Spleen (tissue), 10 donors: ENCODE results near the gene CBLN3. TPM values are rescaled to one million over a fixed set of nuclear protein-coding genes. Genes with fewer than 3 reads are reported as not detected.

Experiments
- polyA plus RNA-seq, 3 donors: library from polyadenylated mRNA; stranded (reverse); fragments of 200-250 nt; gene quantifications; one replicate each; pipeline ENCODE4 v1.2.1, GENCODE V29; 2013
- total RNA-seq, 7 donors: library from RNA; depleted of rRNA in 3 of 7; stranded (reverse); fragments of >200 nt in 3 of 7; fragmentation: NEBNext Ultra II Directional in 4 of 7; extraction: Animal tissue kit (Norgen Biotek cat#: 25700) in 4 of 7; gene quantifications; one replicate each; pipeline versions ENCODE4 v1.1.0 to v1.2.1, GENCODE V29; 2016 to 2021
- donor health status: healthy with polysubstance abuse.
- donor health status: DM: no; HTN: no; CAD: no; lungs with moderate emphysema.
- donor health status: DM: no; HTN: no; CAD: no.
- donor health status: Bipolar disorder and iron deficiency.
- donor health status: healthy.
- donor health status: DM: no; HTN: no; CAD: no.
- donor health status: DM: yes; HTN: yes; CAD: no.

The CBLN3 gene
- total and polyA plus RNA-seq, 10 donors: 4.3 to 21.7 (median 10.2) TPM

Other genes with a start within 250 kb of the CBLN3 start
- 10 to 100 TPM; 20.0 to 49.7 (median 29.9) TPM for gene IPO4, start 240.9 kb downstream of the CBLN3 start, total RNA-seq
- gene IPO4, start 240.9 kb downstream of the CBLN3 start, polyA plus RNA-seq: 10 to 100 TPM; 10.0 to 14.7 (median 10.4) TPM
- gene TM9SF1, start 234.2 kb downstream of the CBLN3 start, total RNA-seq: 10 to 100 TPM; 30.4 to 53.6 (median 37.3) TPM
- 10 to 100 TPM in 1 of 3 donors, 1 to 10 TPM in 2; 4.7 to 12.7 (median 7.9) TPM for gene TM9SF1, start 234.2 kb downstream of the CBLN3 start, polyA plus RNA-seq
- gene TSSK4, start 224.0 kb downstream of the CBLN3 start, total RNA-seq: 1 to 10 TPM in 1 of 7 donors, under 1 TPM in 4, not detected in 2; 0.44 to 1.4 (median 0.61) TPM
- gene TSSK4, start 224.0 kb downstream of the CBLN3 start, polyA plus RNA-seq: not detected
- gene CHMP4A, start 216.2 kb downstream of the CBLN3 start, total RNA-seq: 10 to 100 TPM; 53.3 to 71.7 (median 61.9) TPM
- gene CHMP4A, start 216.2 kb downstream of the CBLN3 start, polyA plus RNA-seq: 100 to 1,000 TPM; 106 to 149 (median 132) TPM
- 10 to 100 TPM; 11.0 to 25.5 (median 17.6) TPM for gene MDP1, start 213.6 kb downstream of the CBLN3 start, total RNA-seq
- 10 to 100 TPM; 30.2 to 39.6 (median 33.6) TPM for gene MDP1, start 213.6 kb downstream of the CBLN3 start, polyA plus RNA-seq
- 100 to 1,000 TPM in 6 of 7 donors, 10 to 100 TPM in 1; 98.6 to 137 (median 122) TPM for gene NEDD8, start 197.3 kb downstream of the CBLN3 start, total RNA-seq
- gene NEDD8, start 197.3 kb downstream of the CBLN3 start, polyA plus RNA-seq: 100 to 1,000 TPM; 164 to 237 (median 228) TPM
- gene GMPR2, start 196.7 kb downstream of the CBLN3 start, total RNA-seq: 10 to 100 TPM; 57.0 to 85.6 (median 82.6) TPM
- gene GMPR2, start 196.7 kb downstream of the CBLN3 start, polyA plus RNA-seq: 10 to 100 TPM; 42.2 to 57.9 (median 50.3) TPM
- gene TINF2, start 187.0 kb downstream of the CBLN3 start, total RNA-seq: 100 to 1,000 TPM in 3 of 7 donors, 10 to 100 TPM in 4; 61.8 to 121 (median 99.5) TPM
- gene TINF2, start 187.0 kb downstream of the CBLN3 start, polyA plus RNA-seq: 10 to 100 TPM; 55.7 to 60.8 (median 57.4) TPM
- gene TGM1, start 166.5 kb downstream of the CBLN3 start, total RNA-seq: 1 to 10 TPM; 1.4 to 4.8 (median 2.8) TPM
- 1 to 10 TPM; 1.7 to 3.5 (median 2.3) TPM for gene TGM1, start 166.5 kb downstream of the CBLN3 start, polyA plus RNA-seq
- gene RABGGTA, start 158.1 kb downstream of the CBLN3 start, total RNA-seq: 10 to 100 TPM; 41.7 to 63.0 (median 48.6) TPM
- 10 to 100 TPM; 22.5 to 46.7 (median 41.4) TPM for gene RABGGTA, start 158.1 kb downstream of the CBLN3 start, polyA plus RNA-seq
- gene DHRS1, start 129.9 kb downstream of the CBLN3 start, total RNA-seq: 10 to 100 TPM; 29.9 to 56.1 (median 34.0) TPM
- 10 to 100 TPM; 22.0 to 38.2 (median 30.3) TPM for gene DHRS1, start 129.9 kb downstream of the CBLN3 start, polyA plus RNA-seq
- 10 to 100 TPM; 16.8 to 26.9 (median 22.9) TPM for gene NOP9, start 129.8 kb downstream of the CBLN3 start, total RNA-seq
- gene NOP9, start 129.8 kb downstream of the CBLN3 start, polyA plus RNA-seq: 10 to 100 TPM in 1 of 3 donors, 1 to 10 TPM in 2; 4.5 to 12.1 (median 5.2) TPM
- gene CIDEB, start 121.7 kb downstream of the CBLN3 start, total RNA-seq: 100 to 1,000 TPM in 2 of 7 donors, 10 to 100 TPM in 5; 54.0 to 145 (median 88.8) TPM
- gene CIDEB, start 121.7 kb downstream of the CBLN3 start, polyA plus RNA-seq: 10 to 100 TPM; 31.0 to 33.6 (median 31.4) TPM
- gene LTB4R2, start 119.5 kb downstream of the CBLN3 start, total RNA-seq: 10 to 100 TPM in 6 of 7 donors, 1 to 10 TPM in 1; 9.2 to 32.3 (median 18.1) TPM
- 1 to 10 TPM in 2 of 3 donors, under 1 TPM in 1; 0.83 to 4.0 (median 1.3) TPM for gene LTB4R2, start 119.5 kb downstream of the CBLN3 start, polyA plus RNA-seq
- 10 to 100 TPM; 20.9 to 50.4 (median 35.8) TPM for gene LTB4R, start 118.2 kb downstream of the CBLN3 start, total RNA-seq
- 10 to 100 TPM; 13.9 to 28.6 (median 28.6) TPM for gene LTB4R, start 118.2 kb downstream of the CBLN3 start, polyA plus RNA-seq
- gene ADCY4, start 94.6 kb downstream of the CBLN3 start, total RNA-seq: 100 to 1,000 TPM in 1 of 7 donors, 10 to 100 TPM in 6; 34.4 to 114 (median 68.7) TPM
- 10 to 100 TPM; 13.0 to 53.5 (median 34.0) TPM for gene ADCY4, start 94.6 kb downstream of the CBLN3 start, polyA plus RNA-seq
- 10 to 100 TPM; 24.8 to 42.4 (median 32.6) TPM for gene RIPK3, start 89.7 kb downstream of the CBLN3 start, total RNA-seq
- 10 to 100 TPM; 14.0 to 18.4 (median 14.7) TPM for gene RIPK3, start 89.7 kb downstream of the CBLN3 start, polyA plus RNA-seq
- gene NFATC4, start 61.5 kb downstream of the CBLN3 start, total RNA-seq: 10 to 100 TPM; 10.7 to 29.2 (median 20.2) TPM
- gene NFATC4, start 61.5 kb downstream of the CBLN3 start, polyA plus RNA-seq: 100 to 1,000 TPM in 1 of 3 donors, 10 to 100 TPM in 2; 51.1 to 145 (median 99.9) TPM
- gene NYNRIN, start 30.7 kb downstream of the CBLN3 start, total RNA-seq: 10 to 100 TPM in 5 of 7 donors, 1 to 10 TPM in 2; 4.7 to 18.0 (median 12.0) TPM
- gene NYNRIN, start 30.7 kb downstream of the CBLN3 start, polyA plus RNA-seq: 1 to 10 TPM in 2 of 3 donors, under 1 TPM in 1; 0.87 to 2.7 (median 2.2) TPM
- gene KHNYN, start 286 bp upstream of the CBLN3 start, total RNA-seq: 10 to 100 TPM; 65.5 to 90.6 (median 72.2) TPM
- 10 to 100 TPM; 10.9 to 35.2 (median 14.0) TPM for gene KHNYN, start 286 bp upstream of the CBLN3 start, polyA plus RNA-seq
- gene SDR39U1, start 13.1 kb upstream of the CBLN3 start, total RNA-seq: 10 to 100 TPM; 48.2 to 87.8 (median 63.7) TPM
- gene SDR39U1, start 13.1 kb upstream of the CBLN3 start, polyA plus RNA-seq: 100 to 1,000 TPM in 2 of 3 donors, 10 to 100 TPM in 1; 94.6 to 146 (median 124) TPM
- gene CMA1, start 78.6 kb upstream of the CBLN3 start, total RNA-seq: not detected
- gene CMA1, start 78.6 kb upstream of the CBLN3 start, polyA plus RNA-seq: under 1 TPM in 1 of 3 donors, not detected in 2; 0.09 TPM
- 10 to 100 TPM in 2 of 7 donors, 1 to 10 TPM in 5; 1.9 to 53.1 (median 6.7) TPM for gene CTSG, start 146.6 kb upstream of the CBLN3 start, total RNA-seq
- 1 to 10 TPM in 2 of 3 donors, under 1 TPM in 1; 0.74 to 2.3 (median 1.1) TPM for gene CTSG, start 146.6 kb upstream of the CBLN3 start, polyA plus RNA-seq
- 10 to 100 TPM in 5 of 7 donors, 1 to 10 TPM in 2; 4.7 to 29.4 (median 11.6) TPM for gene GZMH, start 180.0 kb upstream of the CBLN3 start, total RNA-seq
- 1 to 10 TPM; 2.8 to 8.5 (median 3.3) TPM for gene GZMH, start 180.0 kb upstream of the CBLN3 start, polyA plus RNA-seq
- 10 to 100 TPM in 6 of 7 donors, 1 to 10 TPM in 1; 9.8 to 25.4 (median 17.9) TPM for gene GZMB, start 204.5 kb upstream of the CBLN3 start, total RNA-seq
- 10 to 100 TPM in 1 of 3 donors, 1 to 10 TPM in 2; 6.3 to 14.4 (median 9.4) TPM for gene GZMB, start 204.5 kb upstream of the CBLN3 start, polyA plus RNA-seq